Osteoblast (primary cell): ENCODE measurements around the gene NCS1. TPM values are rescaled to one million over a fixed set of nuclear protein-coding genes. Genes with fewer than 3 reads are reported as not detected.

Experiments
- DNase-seq: peaks from one replicate; pipeline ENCODE4 v3.0.0; 2011; ENCODE audit warnings: low spot score, mixed read lengths; ENCODE audit not compliant: insufficient read length; ENCODE audit errors: missing footprints
- H2AFZ ChIP-seq: 2 replicates; pipeline ENCODE4 v1.6.0; 2011; ENCODE audit warnings: mild to moderate bottlenecking, low read length
- H3K27ac ChIP-seq: 2 replicates; pipeline ENCODE4 v1.5.1; 2011; ENCODE audit warnings: mild to moderate bottlenecking, low read depth, low read length, moderate library complexity
- H3K27me3 ChIP-seq: 2 replicates; pipeline ENCODE4 v1.6.0; 2012; ENCODE audit warnings: mild to moderate bottlenecking, control low read depth, inconsistent platforms, low read length, moderate library complexity; ENCODE audit not compliant: insufficient read depth
- H3K36me3 ChIP-seq: 2 replicates; pipeline ENCODE4 v1.5.1; 2011; ENCODE audit warnings: mild to moderate bottlenecking, low read length, control low read depth, moderate library complexity; ENCODE audit not compliant: insufficient read depth
- H3K4me1 ChIP-seq: 2 replicates; pipeline ENCODE4 v1.5.1; 2011; ENCODE audit warnings: mild to moderate bottlenecking, low read length, control low read depth, moderate library complexity; ENCODE audit not compliant: insufficient read depth
- H3K4me2 ChIP-seq: 2 replicates; pipeline ENCODE4 v1.6.0; 2011; ENCODE audit warnings: mild to moderate bottlenecking, low read length; ENCODE audit not compliant: insufficient read depth
- H3K4me3 ChIP-seq: fragments of 200-600 bp; sonication (generic); 3 replicates; pipeline ENCODE4 v1.5.1; 2012; ENCODE audit warnings: mild to moderate bottlenecking, low read length, inconsistent platforms; ENCODE audit not compliant: insufficient read depth
- H3K79me2 ChIP-seq: 2 replicates; pipeline ENCODE4 v1.6.0; 2012; ENCODE audit warnings: mild to moderate bottlenecking, low read length, control low read depth, inconsistent platforms; ENCODE audit not compliant: insufficient read depth
- H3K9me3 ChIP-seq: 2 replicates; pipeline ENCODE4 v1.5.1; 2011; ENCODE audit warnings: low read depth, low read length, control low read depth
- H4K20me1 ChIP-seq: 2 replicates; pipeline ENCODE4 v1.6.0; 2012; ENCODE audit warnings: mild to moderate bottlenecking, low read length, control low read depth; ENCODE audit not compliant: insufficient read depth
- total RNA-seq: library from RNA; depleted of rRNA; stranded (reverse); fragments of >200 nt; gene quantifications from 2 replicates; pipeline ENCODE4 v1.2.3, GENCODE V29; 2012
- TF ChIP-seq, protein P1 (sequence below): IDR thresholded peaks from 2 replicates; pipeline ENCODE4 v1.5.1; 2011; ENCODE audit warnings: mild to moderate bottlenecking, low read depth, low read length, moderate library complexity; ENCODE audit errors: extremely low read depth

Gene NCS1
- total RNA-seq, 1 donor: 49.9 TPM

DNA sequence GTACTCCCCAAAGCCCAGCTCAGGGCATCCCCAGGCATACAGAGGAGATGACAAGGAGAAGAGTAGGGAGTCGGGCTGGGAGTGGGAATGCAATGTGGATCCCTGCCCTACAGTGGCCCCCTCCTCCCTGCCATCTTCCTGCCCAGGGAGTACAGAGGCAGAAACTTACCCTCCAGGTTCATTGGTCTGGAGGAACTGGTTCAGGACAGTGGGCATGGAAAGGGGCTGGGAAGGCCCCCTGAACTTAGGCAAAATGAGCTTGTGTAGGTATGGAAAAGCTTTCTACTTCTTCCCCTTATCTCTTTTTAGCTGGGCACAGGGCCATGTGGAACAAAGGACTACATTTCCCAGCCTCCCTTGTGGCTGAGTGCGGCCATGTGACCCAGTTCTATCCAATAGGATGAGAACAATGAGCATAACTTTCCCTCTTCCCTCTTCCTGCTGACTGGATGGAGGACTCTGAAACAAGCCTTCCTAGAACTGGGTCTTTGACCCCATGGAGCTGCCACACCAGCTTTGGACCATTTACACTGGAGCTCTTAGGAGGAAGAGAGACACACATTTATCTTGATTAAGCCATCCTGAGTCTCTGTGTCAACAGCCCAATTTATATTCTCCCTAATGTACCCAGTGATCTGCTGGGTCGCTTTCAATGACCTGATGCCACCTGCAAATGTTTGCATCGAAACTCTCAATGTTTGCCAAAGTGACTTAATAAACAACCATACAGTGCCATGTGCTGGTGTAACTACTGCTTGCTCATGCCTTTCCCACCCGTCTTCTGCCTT lies 68.4 kb downstream of the NCS1 start:
- peak overlapping the region; percentile 23 for H2AFZ ChIP-seq
- H3K79me2 ChIP-seq: no peaks in the 10 kb centered on the region
- TF ChIP-seq, protein P1, sequence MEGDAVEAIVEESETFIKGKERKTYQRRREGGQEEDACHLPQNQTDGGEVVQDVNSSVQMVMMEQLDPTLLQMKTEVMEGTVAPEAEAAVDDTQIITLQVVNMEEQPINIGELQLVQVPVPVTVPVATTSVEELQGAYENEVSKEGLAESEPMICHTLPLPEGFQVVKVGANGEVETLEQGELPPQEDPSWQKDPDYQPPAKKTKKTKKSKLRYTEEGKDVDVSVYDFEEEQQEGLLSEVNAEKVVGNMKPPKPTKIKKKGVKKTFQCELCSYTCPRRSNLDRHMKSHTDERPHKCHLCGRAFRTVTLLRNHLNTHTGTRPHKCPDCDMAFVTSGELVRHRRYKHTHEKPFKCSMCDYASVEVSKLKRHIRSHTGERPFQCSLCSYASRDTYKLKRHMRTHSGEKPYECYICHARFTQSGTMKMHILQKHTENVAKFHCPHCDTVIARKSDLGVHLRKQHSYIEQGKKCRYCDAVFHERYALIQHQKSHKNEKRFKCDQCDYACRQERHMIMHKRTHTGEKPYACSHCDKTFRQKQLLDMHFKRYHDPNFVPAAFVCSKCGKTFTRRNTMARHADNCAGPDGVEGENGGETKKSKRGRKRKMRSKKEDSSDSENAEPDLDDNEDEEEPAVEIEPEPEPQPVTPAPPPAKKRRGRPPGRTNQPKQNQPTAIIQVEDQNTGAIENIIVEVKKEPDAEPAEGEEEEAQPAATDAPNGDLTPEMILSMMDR: no peak
- no peak overlapping the region for H3K4me2 ChIP-seq
- H3K27ac ChIP-seq: no peak overlapping the region
- no peak overlapping the region for H3K4me3 ChIP-seq
- H3K9me3 ChIP-seq: no peaks in the 10 kb centered on the region
- H4K20me1 ChIP-seq: peaks cover 3% of the 10 kb centered on the region
- peaks cover 20% of the 10 kb centered on the region for H3K4me1 ChIP-seq
- peak; percentile 92 for DNase-seq
- no peaks in the 10 kb centered on the region for H3K27me3 ChIP-seq
- H3K36me3 ChIP-seq: no peaks in the 10 kb centered on the region

DNA sequence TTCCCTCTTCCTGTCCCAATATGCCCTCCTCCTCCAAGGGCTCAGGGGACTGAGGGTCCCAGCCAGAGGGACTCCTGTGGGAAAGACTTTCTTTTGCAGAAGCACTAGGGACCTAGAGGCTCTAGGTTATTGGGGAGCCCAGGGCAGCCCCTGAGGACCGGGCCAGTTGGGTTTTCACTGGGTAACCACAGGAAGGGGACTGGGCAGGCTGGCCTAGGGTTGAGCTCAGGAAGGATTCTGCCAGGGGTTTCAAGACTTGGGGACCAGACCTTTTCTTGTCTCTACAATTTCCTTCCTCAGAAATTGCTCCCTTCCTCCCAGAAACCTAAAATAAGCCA lies 69.0 kb downstream of the NCS1 start:
- H3K4me3 ChIP-seq: no peak overlapping the region
- H3K4me1 ChIP-seq: peaks cover 17% of the 10 kb centered on the region
- no peak overlapping the region for H2AFZ ChIP-seq
- H3K27me3 ChIP-seq: no peaks in the 10 kb centered on the region
- H4K20me1 ChIP-seq: peaks cover 3% of the 10 kb centered on the region
- TF ChIP-seq, protein P1: no peak
- no peak overlapping the region for H3K27ac ChIP-seq
- H3K36me3 ChIP-seq: no peaks in the 10 kb centered on the region
- no peaks in the 10 kb centered on the region for H3K79me2 ChIP-seq
- no peaks in the 10 kb centered on the region for H3K9me3 ChIP-seq
- H3K4me2 ChIP-seq: no peak overlapping the region
- no peak for DNase-seq

DNA sequence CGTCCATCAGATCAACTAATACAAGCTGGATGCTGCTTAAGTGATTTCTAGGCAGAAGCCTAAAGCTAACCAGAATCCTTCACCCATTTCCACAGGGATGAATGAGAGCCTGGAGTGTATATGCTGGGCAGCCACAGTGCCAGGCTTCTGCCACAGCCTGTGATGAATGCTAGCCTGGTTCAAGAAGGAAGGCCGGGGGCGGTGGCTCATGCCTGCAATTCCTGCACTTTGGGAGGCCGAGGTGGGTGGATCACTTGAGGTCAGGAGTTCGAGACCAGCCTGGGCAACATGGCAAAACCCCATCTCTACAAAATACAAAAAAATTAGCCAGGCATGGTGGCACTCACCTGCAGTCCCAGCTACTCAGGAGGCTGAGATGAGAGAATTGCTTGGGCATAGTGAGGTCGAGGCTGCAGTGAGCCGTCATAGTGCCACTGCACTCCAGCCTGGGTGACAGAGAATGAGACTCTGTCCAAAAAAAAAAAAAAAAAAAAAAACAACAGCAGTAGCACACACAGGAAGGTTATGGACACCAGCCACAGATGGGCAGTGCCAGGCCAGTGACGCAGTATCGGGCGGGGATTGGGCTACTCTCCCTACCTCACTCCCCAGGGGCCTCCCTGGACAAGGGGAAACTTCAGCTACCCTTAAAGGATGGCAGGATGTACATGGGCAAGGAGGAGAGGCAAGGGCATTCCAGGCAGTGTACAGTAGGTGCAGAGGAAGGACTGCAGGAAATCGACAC lies 70.2 kb downstream of the NCS1 start:
- peaks cover 15% of the 10 kb centered on the region for H3K4me1 ChIP-seq
- peak overlapping the region; percentile 61 for H3K4me3 ChIP-seq
- peak overlapping the region; percentile 87 for H3K4me2 ChIP-seq
- H3K9me3 ChIP-seq: no peaks in the 10 kb centered on the region
- TF ChIP-seq, protein P1: no peak
- H3K27ac ChIP-seq: no peak overlapping the region
- H3K79me2 ChIP-seq: no peaks in the 10 kb centered on the region
- H4K20me1 ChIP-seq: peaks cover 3% of the 10 kb centered on the region
- no peak for DNase-seq
- no peaks in the 10 kb centered on the region for H3K27me3 ChIP-seq
- no peaks in the 10 kb centered on the region for H3K36me3 ChIP-seq
- peak overlapping the region; percentile 70 for H2AFZ ChIP-seq
